ENCODE data around the gene UNK.

- no peak for TF ChIP-seq POLR2A (IDR thresholded peaks at IDR 0.05)
- no peak for TF ChIP-seq CTCF (IDR thresholded peaks at IDR 0.05)
These were observed 11.4 kb downstream of the UNK start for GRCh38 chr17:75795820-75796607.
